Kidney epithelial cell (primary cell): ENCODE measurements around the gene SYPL1. TPM values are rescaled to one million over a fixed set of nuclear protein-coding genes. Genes with fewer than 3 reads are reported as not detected.

Experiments
- DNase-seq: peaks from one replicate; pipeline ENCODE4 v3.0.0-alpha.2; 2010; ENCODE audit warnings: low read depth
- H3K27me3 ChIP-seq: 2 replicates; pipeline ENCODE4 v1.6.0; 2011; ENCODE audit warnings: low read length; ENCODE audit not compliant: control insufficient read depth, insufficient read depth
- H3K36me3 ChIP-seq: 2 replicates; pipeline ENCODE4 v1.5.1; 2011; ENCODE audit warnings: low read length; ENCODE audit not compliant: control insufficient read depth, insufficient read depth
- H3K4me3 ChIP-seq: 2 replicates; pipeline ENCODE4 v1.5.1; 2011; ENCODE audit warnings: low read depth, mild to moderate bottlenecking, control low read depth, low read length
- total RNA-seq: library from RNA; depleted of rRNA; stranded (reverse); fragments of >200 nt; gene quantifications from 2 replicates; pipeline ENCODE4 v1.2.3, GENCODE V29; 2015
- TF ChIP-seq, protein P1 (sequence below): IDR thresholded peaks from 2 replicates; pipeline ENCODE4 v1.5.1; 2011; ENCODE audit warnings: mild to moderate bottlenecking, moderate library complexity, low read length, control low read depth, inconsistent platforms; ENCODE audit not compliant: insufficient read depth, poor library complexity, severe bottlenecking

The SYPL1 gene
- total RNA-seq, 1 donor from 2014 or later, result 69.0 TPM

DNA sequence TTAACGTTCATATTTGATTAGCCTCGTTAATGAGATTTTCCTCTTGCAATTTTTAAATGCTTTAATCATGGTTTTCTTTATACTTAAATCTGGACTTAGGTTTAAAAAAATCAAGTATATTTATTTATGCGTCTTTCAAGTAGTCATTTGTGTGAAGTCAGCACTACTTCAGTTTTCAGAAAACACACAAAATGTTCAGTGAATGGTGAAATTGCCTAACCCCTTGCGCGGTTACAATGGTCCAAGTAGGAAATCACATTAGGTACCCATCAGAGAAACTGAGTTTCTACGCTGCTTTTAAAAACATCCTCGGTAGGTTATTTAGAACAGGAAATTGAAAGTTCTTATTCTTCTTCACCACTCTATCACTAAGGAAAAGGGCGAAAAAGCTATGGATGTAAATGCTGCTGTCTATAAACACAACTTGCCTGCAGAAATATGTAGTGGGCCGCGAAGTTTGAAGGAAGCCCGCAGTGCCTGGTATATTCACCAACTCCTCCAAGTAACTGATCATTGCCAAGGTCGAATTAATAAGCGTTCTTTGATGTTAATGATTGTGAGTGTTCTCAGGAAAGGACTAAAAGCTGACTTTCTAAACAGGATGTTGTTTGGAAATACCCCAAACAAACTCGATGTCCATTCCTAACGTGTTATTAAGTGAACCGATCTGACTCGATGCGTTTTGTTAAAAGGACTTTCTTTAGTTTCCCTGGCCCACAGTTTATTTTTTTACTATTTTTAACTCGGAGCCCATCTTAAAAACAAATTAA is 1.0 kb downstream of the SYPL1 start:
- no peaks in the 10 kb centered on the region for H3K36me3 ChIP-seq
- TF ChIP-seq, protein P1, sequence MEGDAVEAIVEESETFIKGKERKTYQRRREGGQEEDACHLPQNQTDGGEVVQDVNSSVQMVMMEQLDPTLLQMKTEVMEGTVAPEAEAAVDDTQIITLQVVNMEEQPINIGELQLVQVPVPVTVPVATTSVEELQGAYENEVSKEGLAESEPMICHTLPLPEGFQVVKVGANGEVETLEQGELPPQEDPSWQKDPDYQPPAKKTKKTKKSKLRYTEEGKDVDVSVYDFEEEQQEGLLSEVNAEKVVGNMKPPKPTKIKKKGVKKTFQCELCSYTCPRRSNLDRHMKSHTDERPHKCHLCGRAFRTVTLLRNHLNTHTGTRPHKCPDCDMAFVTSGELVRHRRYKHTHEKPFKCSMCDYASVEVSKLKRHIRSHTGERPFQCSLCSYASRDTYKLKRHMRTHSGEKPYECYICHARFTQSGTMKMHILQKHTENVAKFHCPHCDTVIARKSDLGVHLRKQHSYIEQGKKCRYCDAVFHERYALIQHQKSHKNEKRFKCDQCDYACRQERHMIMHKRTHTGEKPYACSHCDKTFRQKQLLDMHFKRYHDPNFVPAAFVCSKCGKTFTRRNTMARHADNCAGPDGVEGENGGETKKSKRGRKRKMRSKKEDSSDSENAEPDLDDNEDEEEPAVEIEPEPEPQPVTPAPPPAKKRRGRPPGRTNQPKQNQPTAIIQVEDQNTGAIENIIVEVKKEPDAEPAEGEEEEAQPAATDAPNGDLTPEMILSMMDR, result no peak
- no peaks in the 10 kb centered on the region for H3K27me3 ChIP-seq
- H3K4me3 ChIP-seq, result peak overlapping the region; percentile 71
- no peak for DNase-seq

DNA sequence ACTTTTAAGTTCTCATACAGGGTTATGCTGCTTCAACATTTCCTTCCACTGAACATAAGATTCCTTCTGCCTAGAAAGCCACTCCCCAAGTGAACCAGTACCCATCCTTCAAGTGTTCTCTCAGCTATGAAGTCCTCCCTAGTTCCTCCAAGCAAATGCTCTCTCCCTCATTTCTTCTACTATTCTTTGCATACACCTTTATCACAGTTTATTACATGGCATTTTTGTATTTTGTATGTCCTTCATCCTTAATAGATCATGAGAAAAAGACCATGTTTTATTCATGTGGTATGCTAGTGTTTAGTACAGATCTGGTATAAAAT is 1.9 kb downstream of the SYPL1 start:
- no peak overlapping the region for H3K4me3 ChIP-seq
- no peak for DNase-seq
- H3K27me3 ChIP-seq, result no peaks in the 10 kb centered on the region
- H3K36me3 ChIP-seq, result no peaks in the 10 kb centered on the region
- TF ChIP-seq, protein P1, result no peak

DNA sequence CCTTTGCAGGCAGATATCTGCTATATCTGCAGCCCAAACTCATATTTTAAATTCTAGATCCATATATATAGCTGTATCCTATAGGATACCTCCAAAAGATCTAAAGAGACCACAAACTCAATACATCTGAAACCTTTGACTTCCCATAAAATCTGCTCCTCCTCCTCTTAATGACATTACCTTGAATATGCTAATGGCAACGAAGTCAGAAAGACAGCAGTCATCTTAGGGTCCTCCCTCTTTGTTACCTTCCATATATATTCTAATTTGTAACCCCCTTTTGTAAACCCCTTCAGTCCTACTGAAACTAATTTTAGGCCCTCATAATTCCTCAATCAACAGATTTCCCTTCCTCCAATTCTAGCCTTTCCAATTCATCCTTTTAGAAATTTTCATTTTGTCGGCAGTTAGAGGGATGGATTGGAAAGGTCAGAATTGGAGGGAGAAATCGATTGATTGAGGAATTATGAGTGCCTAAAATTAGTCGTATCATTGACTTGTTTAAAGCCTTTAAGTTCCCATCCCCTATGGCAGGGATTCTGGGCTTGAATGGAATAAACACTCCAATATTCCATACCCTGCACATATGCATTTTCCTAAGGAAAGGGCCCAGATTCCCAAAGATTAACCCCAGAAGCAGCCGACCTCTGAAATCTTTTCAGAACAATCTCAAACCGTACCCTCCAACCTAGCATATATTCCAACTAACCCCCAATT is 2.4 kb downstream of the SYPL1 start:
- H3K27me3 ChIP-seq, result no peaks in the 10 kb centered on the region
- H3K36me3 ChIP-seq, result no peaks in the 10 kb centered on the region
- no peak for DNase-seq
- no peak overlapping the region for H3K4me3 ChIP-seq
- TF ChIP-seq, protein P1, result no peak

DNA sequence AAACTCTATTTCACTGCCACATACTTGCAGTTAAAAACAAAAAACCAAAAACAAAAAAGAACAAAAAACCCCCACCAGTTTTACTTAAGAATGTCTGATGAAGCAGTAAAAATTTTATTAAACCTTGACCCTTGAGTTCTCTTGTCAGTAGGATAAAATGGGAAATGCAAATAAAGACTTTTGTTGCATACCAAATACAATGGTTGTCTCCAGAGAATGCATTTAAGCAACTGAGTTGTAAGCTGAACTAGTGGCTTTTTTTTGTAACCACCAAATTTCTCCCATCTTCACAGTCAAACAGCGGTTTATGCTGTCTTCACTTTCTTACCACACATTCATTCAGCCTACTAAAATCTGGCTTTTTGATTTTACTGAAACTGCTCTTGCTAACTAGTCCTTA is 3.1 kb downstream of the SYPL1 start:
- Histone ChIP-seq H3K36me3 (no peaks in the 10 kb centered on the region), H3K4me3 (no peak overlapping the region), H3K27me3 (no peaks in the 10 kb centered on the region)
- TF ChIP-seq, protein P1, result no peak
- DNase-seq, result no peak

DNA sequence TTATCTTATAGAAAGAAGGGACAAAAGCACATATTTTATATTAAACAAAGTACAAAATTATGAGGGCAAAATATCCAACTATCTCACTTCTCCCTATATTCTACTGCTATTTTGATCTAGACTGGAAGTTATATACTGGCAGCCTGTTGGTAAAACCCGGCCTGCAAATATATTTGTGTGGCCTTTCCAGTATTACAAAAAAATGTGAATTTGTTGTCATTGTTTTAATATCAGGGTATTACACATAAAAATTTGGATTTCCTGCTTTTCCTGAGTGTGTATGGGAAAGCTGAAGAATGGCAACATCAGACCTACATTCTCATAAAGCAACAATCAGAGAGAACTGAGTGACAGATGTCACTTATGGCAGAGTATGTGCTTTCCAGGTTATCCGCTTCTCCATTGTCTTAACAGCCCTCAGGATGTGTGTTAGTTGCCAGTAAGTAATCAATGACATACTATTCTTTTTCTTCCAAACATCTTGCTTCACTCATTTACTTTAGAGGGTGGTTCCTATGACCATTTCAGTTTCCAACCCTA is 7.3 kb downstream of the SYPL1 start:
- TF ChIP-seq, protein P1, result no peak
- Histone ChIP-seq H3K27me3 (no peaks in the 10 kb centered on the region), H3K36me3 (no peaks in the 10 kb centered on the region), H3K4me3 (no peak overlapping the region)
- DNase-seq, result no peak
